SW480 (cell line): Measurements from ENCODE around the gene SRBD1.

Experiments
- DNase-seq: peaks from one replicate; pipeline ENCODE4 v3.0.0-alpha.2; 2016; ENCODE audit warnings: low spot score

The SRBD1 gene

GRCh38 chr2:45545943-45546342 is 65.1 kb downstream of the SRBD1 start:
- no peak for DNase-seq

DNA sequence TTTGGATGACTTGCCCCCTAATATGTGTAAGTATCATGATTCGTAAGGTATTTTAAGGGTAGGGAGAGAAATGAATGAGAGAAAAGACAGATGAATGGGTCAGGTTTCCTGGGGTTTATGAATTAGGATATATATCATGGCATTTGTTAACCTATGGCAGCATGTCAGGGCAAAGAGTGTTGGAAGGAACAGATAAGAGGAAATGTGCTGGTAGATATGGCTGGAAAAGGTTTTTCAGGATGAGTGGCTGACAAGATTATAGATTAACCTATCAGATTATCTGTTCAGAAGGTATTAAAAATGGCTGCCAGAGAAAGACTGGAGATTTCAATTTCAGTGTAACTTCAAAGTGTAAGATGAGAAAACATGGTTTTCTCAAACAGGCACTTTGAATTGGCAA is 67.8 kb downstream of the SRBD1 start:
- DNase-seq: no peak

GRCh38 chr2:45542013-45542412 is 69.1 kb downstream of the SRBD1 start:
- DNase-seq: no peak

- DNase-seq: no peak
These were observed 69.6 kb downstream of the SRBD1 start for GRCh38 chr2:45541450-45541849.

- DNase-seq: no peak
These were observed 70.1 kb downstream of the SRBD1 start for GRCh38 chr2:45540942-45541341.

GRCh38 chr2:45533771-45534170 is 77.3 kb downstream of the SRBD1 start:
- no peak for DNase-seq

- DNase-seq: no peak
These were observed 78.9 kb downstream of the SRBD1 start for GRCh38 chr2:45532181-45532580.

- no peak for DNase-seq
These were observed 87.1 kb downstream of the SRBD1 start for GRCh38 chr2:45524016-45524415.

GRCh38 chr2:45518546-45518945 is 92.5 kb downstream of the SRBD1 start:
- DNase-seq: no peak

GRCh38 chr2:45510701-45511420 is 100.2 kb downstream of the SRBD1 start:
- DNase-seq: no peak

DNA sequence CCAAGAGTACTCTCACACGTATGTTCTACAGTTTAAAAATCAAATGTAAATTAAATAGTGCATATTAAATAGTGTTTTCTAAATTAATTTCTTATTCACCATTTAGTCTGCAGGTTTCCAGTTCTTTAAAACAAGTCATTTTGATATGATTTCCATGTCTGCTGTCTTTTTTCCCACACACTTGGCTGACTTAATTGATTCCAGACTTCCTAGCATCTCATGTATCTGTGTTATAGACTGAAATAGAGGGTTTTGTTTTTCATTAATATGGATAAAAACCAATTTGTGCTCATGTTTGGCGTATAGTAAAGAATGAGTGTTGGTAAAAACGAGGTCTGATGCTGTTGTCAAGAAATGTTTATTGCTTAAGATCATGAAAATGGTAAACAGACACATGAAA is 104.3 kb downstream of the SRBD1 start:
- DNase-seq: no peak

DNA sequence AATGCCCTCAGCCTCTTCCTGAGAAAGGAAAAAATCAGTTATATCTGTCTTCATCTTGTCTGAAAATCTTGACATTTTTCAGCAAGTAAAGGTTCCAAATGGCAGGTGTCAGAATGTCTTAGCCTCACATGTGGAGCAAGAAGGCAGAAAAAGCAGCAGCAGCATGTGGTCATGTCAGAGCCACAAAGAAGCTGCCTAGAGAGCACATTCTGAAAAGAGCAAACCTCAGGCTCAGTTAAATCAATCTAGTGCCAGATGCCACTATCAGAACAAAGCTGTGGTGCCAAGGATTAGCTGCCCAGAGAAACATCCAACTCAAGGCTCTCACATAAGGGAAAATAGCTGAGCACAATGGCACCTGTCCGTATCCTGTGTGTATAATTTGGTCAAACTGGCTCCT is 105.9 kb downstream of the SRBD1 start:
- no peak for DNase-seq

DNA sequence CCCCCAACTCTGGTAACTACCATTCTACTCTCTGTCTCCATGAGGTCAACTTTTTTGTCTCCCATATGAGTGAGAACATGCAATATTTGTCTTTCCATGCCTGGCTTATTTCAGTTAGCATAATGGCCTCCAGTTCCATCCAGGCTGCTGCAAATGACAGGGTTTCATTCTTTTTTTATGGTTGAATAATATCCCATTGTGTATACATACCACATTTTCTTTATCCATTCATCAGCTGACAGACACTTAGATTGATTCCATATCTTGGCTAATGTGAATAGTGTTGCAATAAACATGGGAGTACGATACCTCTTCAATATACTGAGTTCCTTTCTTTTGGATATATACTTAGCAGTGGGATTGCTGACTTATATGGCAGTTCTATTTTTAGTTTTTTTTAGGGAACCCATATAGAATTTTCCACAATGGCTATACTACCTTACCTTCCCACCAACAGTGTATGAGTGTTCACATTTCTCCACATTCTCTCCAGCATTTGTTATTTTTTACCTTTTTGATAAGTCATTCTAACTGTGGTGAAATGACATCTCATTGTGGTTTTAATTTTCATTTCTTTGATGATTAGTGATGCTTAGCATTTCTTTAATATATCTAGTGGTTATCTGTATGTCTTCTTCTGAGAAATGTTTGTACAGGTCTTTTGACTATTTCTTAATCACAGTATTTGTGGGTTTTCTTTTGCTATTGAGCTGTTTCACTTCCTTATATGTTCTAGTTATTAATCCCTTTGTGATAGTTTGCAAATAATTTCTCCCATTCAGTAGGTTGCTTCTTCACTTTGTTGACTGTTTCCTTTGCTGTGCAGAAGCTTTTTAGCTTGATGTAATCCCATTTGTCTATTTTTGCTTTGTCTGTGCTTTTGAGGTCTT is 112.2 kb downstream of the SRBD1 start:
- no peak for DNase-seq

GRCh38 chr2:45497355-45497754 is 113.7 kb downstream of the SRBD1 start:
- DNase-seq: no peak

DNA sequence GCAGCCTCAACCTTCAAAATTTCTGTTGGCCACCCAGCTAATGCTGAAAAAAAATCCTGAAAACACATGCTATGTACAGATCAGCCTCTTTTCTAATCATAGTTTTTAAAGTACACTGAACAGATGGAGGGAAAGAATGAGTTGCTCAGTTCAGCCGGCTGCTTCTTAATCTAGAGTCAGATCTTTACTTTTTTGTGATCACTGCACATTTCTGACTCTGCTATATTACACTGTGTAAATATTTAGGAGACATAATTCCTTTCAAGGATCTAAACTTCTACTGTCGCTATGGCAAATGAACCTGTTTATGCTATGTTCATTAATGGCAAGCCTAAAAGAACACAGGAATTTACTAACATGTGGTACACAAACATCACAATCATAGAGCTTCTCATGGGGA is 114.2 kb downstream of the SRBD1 start:
- no peak for DNase-seq

DNA sequence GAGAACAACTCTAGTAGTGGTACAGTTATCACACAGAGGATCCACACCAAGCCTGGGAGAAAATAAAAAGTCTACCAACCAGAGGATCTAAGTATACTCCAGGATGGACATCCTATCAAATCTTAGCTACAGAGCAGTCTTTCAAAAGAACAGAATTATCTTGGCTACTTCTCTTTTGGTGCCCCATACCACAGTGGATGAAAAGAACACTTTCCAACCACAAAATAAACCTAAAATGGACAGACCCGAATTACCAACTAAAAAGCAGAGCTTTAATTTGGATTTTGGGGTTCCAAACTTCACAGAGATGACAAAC is 116.1 kb downstream of the SRBD1 start:
- DNase-seq: no peak

DNA sequence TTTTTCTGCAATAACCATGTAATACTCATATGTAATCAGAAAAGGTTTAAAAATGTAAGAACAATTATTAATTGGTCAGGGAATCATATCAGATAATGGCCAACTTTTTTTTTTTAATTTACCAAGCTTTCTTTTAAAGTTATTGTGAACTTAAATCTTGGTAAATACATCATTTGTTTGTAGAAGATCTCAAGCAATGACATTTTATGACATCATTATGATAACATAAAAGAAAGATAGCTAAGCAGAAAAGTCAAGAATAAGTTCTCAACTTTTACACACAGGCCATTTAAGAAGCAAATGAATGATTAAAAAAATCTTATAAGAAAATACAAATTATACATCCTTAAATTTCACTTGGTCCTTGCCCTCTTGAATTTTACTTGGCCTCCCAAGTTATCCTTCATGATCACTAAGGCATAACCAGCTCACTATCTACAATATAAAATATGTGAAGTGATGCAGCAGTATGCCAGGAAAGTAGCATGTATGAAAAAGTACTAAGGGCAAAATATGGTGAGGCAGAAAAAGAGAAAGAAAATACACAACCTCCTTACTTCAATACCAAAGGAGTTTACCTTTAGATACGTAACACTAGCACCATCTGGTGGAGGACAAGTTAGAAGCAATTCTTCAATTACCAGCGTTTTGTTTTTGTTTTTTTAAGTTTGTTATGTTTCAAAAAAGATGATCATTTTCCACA is 116.6 kb downstream of the SRBD1 start:
- DNase-seq: peak; percentile 66

GRCh38 chr2:45484965-45485364 is 126.1 kb downstream of the SRBD1 start:
- DNase-seq: no peak

DNA sequence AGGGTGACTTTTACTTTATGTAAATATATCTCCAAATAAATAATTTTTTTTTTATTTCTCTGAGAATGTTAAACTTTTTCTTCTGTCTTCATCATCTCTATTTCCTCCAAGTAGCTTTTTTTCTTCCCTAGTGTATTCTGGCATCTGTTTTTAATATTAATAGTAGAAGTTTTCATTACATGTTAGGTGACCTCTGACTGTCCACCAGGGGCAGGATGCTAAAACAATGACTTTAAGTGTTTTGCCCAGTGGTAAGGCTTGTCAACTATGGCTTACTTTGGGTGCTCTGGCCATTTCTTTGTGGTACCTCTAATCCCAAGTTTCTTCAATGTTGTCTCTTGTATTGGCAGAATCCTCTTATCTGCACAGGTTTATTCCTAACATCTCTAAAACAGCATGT is 127.1 kb downstream of the SRBD1 start:
- DNase-seq: no peak

DNA sequence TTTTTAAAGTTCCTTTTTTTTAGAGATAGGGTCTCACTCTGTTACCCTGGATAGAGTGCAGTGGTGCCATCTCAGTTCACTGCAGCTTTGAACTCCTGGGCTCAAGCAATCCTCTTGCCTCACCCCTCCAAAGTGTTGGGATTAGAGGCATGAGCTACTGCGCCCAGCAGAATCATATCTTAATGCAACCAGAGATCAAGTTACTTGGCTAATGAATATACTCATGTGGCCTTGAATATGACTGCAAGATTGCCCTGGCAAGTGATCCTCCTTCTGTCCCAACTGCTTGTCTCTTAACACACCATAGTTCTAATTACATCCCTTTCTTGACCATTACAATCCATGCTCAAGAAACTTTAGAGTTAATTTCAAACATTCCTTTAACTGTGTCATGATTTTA is 133.5 kb downstream of the SRBD1 start:
- DNase-seq: no peak

GRCh38 chr2:45470531-45470930 is 140.5 kb downstream of the SRBD1 start:
- DNase-seq: no peak

DNA sequence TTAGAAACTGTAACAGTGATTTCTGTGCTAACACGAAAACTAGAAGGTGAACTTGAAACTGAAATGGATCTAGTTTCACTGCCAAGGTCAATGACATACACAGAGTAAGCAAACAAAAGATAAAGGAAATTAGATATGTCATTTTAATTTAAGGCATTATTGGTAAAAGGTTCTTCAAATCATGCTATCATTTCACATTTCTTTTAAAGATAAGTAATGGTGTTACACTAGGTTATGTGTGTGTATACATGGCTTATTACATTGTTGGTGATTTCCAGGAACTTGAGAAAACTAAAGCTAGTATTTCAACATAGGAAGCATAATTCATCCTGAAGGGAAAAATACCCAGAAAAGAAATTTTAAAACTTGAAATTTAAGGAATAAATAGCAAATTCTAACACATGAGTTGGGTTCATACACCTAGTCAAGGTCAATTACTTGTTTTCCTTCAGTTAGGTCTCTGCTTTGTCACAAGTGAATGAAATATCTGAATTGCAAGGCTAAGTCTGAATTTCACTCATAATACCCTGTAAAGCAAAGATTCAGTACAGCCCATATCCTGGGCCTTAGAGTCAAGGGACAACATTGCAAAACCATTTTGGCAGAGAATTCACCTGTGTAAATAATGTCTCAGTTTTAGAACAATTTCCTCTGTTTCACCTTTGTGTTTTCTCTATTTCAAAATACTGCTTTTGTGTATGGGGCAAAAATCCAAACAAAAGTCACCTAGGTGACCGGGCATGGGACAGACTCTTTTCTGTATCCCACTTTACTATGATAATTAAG is 141.6 kb downstream of the SRBD1 start:
- DNase-seq: no peak
